Glomerular visceral epithelial cell (primary cell): ENCODE results near the gene ENPP7.
"Not testable (repeated sequence)": the region's sequence is repeated elsewhere in the genome, so short reads cannot be mapped to it uniquely, and the experiment has no call there.

ENCODE experiments used
- DNase-seq: peaks from one replicate; pipeline ENCODE4 v3.0.0-alpha.2; 2016; ENCODE audit errors: extremely low spot score

The ENPP7 gene

DNA sequence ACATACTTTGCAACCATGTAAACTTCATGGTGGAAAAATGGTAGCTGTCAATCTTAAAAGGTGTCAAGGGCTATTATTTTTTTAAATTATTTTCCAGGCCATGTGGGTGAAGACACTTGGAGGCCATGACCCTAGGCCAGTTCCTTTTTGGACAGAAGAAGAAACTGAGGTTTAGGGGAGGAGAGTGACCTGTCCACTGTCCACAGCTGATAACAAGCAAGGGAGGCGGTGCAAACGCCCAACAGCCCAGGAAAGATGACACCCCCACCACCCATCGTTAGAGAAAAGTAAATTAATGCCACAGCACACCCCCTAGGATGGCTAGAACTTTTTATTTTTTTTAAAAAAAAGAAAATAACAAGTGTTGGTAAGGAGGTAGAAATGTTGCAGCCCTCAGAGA is 19.2 kb downstream of the ENPP7 start:
- no peak for DNase-seq

DNA sequence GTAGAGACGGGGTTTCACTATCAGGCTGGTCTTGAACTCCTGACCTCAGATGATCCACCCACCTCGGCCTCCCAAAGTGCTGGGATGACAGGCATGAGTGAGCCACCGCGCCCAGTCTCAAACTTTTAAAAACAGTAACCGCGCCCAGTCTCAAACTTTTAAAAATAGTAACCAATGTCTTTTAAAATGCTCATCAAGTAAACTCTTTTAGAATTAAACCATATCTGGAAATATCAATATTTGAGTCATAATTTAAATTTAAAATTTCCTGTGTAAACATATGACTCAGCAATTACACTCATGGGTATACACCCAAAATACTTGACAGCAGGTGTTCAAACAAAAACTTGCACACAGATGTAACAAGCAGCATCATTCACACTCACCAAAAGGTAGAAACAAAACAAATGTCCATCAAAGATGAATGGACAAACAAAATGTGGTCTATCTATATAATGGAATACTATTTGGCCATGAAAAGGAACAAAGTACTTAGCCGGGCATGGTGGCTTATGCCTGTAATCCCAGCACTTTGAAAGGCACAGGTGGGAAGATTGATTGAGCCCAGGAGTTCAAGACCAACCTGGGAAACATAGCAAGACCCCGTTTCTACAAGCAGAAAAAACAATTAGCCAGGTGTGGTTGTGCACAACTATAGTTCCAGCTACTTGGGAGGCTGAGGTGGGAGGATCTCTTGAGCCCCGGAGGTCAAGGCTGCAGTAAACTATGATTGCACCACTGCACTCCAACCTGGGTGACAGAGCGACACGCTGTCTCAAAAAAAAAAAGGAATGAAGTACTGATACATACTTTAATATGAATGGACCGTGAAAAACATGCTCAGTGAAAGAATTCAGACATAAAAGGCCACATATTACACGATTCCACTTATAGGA is 20.2 kb downstream of the ENPP7 start:
- DNase-seq, result no peak

DNA sequence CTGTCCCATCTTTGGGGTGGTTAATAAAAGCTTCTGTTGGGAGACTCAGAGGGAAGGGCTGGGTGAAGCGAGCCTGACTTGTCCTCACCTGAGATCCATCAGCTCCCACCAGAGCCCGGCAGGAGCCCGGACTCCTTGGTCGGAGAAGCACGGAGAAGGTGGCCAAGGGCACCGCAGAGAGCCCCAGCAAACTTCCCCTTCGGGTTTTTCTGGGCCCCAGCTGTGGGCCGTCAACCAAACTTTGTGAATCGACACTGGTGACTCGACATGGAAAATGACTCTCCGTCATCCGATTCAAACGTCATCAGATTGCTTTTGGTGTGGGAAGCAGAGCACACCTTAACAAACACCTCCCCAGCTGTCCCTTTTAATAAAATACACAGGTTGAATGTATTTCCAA is 21.4 kb downstream of the ENPP7 start:
- no peak for DNase-seq

DNA sequence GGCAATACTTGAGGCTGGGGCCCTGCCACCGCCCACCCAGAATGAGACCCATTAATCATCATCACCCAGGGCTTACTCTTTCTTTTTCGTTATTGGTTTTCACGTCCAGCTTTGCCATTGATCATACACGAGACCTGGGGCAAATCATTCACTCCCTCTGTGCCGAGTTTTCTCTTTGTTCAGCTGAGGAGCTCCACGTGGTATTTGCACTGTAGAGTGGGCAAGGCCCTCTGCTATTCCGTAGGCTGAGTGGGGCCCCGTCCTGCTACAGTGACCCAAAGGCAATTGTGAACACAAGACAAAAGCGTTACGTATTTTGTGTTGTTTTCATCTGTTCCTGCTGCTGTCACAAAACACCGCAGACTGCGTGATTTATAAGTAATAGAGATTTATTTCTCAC is 23.6 kb downstream of the ENPP7 start:
- no peak for DNase-seq

DNA sequence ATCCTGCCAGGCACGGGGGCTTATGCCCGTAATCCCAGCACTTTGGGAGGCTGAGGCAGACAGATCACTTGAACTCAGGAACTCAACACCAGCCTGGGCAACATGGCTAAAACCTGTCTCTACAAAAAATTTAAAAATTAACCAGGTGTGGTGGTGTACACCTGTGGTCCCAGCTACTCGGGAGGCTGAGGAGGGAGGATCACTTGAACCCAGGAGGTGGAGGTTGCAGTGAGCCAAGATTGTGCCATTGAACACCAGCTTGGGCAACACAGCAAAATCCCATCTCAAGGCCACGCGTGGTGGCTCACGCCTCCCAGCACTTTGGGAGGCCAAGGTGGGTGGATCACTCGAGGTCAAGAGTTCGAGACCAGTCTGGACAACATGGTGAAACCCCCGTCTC is 24.2 kb downstream of the ENPP7 start:
- not testable (repeated sequence) for DNase-seq

DNA sequence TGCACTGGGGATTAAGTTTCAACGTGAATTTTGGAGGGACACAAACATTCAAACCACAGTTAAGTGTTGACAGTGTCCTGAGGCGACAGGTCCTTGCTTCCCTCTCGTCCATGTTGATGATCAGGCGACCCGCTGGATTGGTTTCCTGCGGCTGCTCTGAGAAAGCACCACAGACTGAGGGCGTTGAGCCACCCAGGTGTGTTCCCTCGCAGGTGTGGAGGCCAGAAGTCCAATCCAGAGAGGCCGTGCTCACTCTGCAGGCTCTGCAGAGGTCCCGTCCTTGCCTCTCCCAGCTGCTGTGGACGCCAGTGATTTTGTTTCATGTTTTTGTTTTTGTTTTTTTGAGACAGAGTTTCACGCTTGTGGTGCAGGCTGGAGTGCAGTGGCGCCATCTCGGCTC is 24.8 kb downstream of the ENPP7 start:
- DNase-seq, result no peak

DNA sequence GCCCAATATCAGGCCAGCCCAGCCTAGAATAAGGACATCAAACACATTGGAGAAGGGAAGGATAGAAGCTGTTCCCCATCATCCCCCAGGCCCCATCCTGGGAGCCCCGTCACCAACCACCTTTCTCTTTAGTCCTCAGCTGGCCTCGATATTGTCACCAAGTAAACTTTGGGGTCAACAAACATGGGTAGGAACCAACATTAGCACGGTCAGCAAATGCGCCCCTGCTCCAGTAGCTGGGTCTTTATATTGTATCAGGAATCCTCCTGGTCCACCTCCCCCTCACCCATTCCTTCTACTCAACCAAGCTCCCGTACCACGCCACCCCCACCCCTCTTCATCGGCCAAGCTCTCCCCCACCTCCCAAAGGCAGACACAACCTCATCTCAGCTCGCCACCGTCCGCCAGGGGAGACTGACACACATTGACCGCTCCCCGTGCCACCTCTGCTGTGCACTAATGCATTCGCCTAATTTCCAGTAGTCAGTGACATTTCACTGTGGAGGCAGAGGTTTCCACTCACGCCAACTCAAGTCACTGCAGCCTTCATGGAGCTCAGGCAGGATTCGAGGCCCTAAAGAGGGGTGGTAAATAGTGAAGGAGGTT is 26.5 kb downstream of the ENPP7 start:
- no peak for DNase-seq

GRCh38 chr17:79758271-79758670 is 27.5 kb downstream of the ENPP7 start:
- no peak for DNase-seq

DNA sequence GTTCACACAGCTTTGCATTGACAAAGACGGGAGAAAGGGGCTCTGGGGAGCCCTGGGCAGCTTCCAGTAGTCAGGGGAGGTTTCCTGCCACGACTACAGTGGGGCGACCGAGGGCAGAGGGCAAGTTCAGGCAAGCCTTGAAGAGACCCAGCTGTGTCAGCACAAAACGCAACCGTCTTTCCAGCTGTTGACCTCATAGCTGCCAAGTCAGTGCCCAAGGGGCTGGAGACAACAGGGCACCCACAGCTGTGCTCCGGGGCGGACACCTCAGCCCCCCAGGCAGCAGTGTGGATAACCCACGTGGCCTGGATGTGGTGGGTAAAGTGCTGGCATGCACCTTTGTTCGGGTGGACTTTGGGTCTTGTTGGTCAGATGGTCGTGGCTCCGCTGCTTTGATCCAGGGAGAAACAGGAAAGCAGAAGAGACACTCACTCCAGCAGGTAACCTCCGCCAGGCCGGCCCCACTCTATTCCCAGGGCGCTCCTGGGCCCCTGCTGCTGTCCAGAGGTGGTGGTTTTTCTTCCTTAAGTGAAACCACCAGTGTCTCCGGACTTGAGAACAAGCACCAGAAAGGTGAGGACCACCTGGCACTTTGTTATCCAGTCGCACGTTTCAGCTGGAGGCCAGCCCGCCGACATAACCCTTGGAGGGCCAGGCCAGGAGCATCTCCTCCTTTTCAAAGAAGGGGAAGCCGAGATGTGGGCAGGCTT is 29.6 kb downstream of the ENPP7 start:
- DNase-seq, result no peak

DNA sequence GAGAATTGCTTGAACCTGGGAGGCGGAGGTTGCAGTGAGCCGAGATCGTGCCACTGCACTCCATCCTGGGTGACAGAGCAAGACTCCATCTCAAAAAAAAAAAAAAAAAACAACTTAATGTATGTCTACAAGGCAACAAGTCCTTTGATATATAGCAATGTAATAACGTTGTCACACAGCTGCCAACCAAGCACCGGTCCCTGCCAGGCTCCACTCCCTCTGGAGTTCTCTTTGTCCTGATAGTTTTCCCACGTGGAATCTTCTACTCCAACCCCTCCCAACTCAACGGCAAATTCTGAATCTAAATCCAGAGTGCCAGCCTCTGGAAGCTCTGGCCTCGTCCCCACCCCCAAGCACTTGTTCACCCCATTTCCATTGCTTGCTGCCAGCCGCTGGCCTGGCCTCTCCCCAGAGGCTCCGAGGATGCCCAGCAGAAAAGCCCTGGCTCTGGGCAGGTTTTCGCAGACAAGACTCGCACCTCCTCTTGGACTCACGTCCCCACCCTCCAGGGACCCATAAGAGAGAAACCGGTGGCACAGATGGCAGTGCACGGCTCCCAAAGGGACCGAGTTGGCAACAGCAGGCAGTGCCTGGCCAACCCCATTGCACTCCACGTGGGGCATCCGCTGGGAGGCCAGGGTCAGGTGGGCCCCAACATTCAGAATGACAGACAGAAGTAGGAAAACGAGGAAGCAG is 31.3 kb downstream of the ENPP7 start:
- no peak for DNase-seq

- no peak for DNase-seq
Measured at GRCh38 chr17:79765708-79766107, 35.0 kb downstream of the ENPP7 start.

- no peak for DNase-seq
Measured at GRCh38 chr17:79769570-79770506, 39.1 kb downstream of the ENPP7 start.

- DNase-seq, result no peak
Measured at GRCh38 chr17:79771276-79771675, 40.5 kb downstream of the ENPP7 start.

DNA sequence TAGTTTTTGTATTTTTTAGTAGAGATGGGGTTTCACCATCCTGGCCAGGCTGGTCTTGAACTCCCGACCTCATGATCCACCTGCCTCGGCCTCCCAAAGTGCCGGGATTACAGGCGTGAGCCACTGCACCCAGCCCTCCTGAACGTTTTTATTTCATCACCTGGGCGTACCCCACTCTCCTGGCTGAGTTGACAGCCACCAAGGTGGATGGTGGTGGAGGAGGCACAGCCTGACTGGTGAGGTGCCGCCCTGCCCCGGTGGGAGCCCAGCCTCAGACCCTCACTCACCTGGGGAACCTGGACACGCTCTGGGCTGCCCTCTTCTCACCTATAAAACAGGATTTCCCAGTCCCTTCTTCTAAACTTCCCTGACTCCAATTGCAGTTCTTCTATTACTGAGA is 42.0 kb downstream of the ENPP7 start:
- not testable (repeated sequence) for DNase-seq

GRCh38 chr17:79774561-79774975 is 43.8 kb downstream of the ENPP7 start:
- DNase-seq, result no peak

- no peak for DNase-seq
Measured at GRCh38 chr17:79775632-79776031, 44.9 kb downstream of the ENPP7 start.

GRCh38 chr17:79776376-79777119 is 45.8 kb downstream of the ENPP7 start:
- DNase-seq, result no peak

- DNase-seq, result peak; percentile 51
Measured at GRCh38 chr17:79777120-79777893, 46.6 kb downstream of the ENPP7 start.

GRCh38 chr17:79777894-79778503 is 47.3 kb downstream of the ENPP7 start, which contains the start of gene CBX2:
Gene CBX2 (plus strand): TSS chr17:79778148. CDS start chr17:79778236, 88 bp downstream.
- peak; percentile 84 for DNase-seq
